HG03045 (cell line): Measurements from ENCODE around the gene TBL1XR1.
"Not testable (repeated sequence)": the region's sequence is repeated elsewhere in the genome, so short reads cannot be mapped to it uniquely, and the experiment has no call there.

ENCODE experiments used
- ATAC-seq: cut with Tn5 transposase; IDR thresholded peaks from one replicate; pipeline ENCODE4 v1.9.1; 2021; ENCODE audit warnings: mild to moderate bottlenecking, moderate library complexity; ENCODE audit not compliant: unreplicated experiment

The TBL1XR1 gene

GRCh38 chr3:177208781-177209180, 11.5 kb upstream of the TBL1XR1 start:
- ATAC-seq: no peak

DNA sequence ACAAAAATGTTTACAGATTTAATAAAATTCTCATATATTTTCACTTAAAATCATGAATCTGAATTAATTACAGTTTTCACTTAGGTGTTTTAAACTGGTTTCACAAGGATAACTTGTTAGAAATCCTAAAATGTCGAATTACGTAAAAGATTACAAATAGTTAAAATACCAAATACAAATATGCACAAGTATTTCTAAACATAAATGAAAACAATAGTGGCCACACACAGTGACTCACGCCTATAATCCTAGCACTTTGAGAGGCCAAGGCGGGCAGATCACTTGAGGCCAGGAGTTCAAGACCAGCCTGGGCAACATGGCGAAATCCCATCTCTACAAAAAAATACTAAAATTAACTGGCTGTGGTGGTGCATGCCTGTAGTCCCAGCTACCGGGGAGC, 10.9 kb upstream of the TBL1XR1 start:
- ATAC-seq: no peak

DNA sequence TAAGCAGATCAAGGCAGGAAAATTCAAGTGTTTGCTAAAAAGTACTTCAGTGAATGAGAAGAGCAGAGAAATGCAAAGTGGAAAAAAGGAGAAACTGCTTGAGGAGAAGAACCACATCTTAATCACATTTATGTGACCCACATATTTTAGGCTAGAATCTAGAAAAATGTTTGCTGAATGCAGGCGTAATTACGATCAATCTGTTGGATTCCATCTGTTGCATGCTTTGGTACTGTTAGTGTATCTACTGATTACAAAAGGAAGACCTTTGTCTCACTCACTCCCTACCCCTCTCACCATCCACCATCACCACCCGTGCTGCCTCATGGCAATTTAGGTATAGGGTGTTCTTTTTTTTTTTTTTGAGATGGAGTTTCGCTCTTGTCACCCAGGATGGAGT, 9.7 kb upstream of the TBL1XR1 start:
- no peak for ATAC-seq

- no peak for ATAC-seq
Observed at GRCh38 chr3:177203689-177204395, 6.6 kb upstream of the TBL1XR1 start.

DNA sequence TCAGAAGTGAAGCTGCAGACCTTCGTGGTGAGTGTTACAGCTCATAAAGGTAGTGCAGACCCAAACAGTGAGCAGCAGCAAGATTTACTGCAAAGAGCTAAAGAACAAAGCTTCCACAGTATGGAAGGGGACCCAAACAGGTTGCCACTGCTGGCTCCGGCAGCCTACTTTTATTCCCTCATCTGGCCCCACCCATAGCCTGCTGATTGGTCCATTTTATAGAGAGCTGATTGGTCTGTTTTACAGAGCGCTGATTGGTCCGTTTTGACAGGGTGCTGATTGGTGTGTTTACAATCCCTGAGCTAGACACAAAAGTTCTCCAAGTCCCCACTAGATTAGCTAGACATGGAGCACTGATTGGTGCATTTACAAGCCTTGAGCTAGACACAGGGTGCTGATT, 5.7 kb upstream of the TBL1XR1 start:
- ATAC-seq: not testable (repeated sequence)

DNA sequence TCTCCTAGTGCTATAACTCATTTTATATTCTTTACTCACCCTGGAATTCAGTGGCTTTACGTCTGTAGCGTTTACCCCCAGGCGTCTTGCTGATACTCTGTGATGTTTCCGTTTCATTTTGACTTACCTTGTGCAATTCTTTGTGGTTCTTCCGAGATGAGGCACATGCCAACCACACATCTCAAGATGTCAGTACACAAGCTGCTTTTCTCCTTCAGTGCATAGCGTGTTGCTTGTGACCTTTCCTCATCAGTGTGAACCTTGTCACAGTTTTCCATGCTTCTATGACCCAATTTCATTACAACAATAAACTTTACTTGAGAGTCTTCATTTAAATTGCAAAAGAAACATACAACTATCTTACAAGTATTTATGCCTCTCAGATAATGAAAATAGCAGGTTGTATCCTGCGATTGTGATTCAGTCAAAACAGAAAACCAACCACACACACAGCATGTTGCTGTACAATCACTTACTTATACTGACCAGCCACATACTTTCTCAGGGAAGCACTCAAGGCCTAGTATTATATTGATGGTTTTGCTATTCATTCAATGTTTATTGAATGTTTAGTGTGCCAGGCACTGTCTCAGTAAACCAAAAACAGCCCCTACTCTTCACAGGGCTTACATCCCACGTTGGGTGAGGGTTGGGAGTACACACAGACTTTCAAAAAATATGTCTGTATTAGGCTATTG, 4.6 kb upstream of the TBL1XR1 start:
- ATAC-seq: peak; percentile 73

DNA sequence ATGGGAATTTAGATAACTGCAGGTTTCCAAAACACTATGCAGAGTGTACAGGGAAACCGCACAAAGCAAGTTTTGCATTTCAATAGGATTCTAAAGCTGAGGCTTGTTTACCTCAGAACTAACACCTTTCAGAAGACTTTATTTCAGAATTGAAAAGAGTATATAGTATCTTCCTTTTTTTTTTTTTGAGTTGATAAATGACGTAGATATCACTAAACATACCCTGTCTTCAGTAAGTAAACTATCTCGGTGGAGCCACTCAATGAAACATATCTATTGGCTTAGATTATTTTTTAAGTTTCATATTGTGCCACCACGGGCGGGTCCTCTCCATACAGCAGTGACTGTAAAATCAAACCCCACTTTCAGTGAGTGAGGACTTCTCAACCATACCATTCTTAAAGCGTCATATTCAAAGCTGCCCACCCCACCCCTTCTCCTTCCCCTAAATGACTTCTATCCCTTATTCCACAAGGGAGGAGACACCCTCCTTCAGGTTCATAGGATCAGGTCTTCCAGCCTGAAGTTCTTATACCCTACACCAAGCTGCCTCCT, 2.0 kb upstream of the TBL1XR1 start:
- no peak for ATAC-seq

GRCh38 chr3:177197727-177198460, 612 bp upstream of the TBL1XR1 start:
- ATAC-seq: peak; percentile 46

- ATAC-seq: no peak
Observed at GRCh38 chr3:177196456-177197040, 734 bp downstream of the TBL1XR1 start.

GRCh38 chr3:177196008-177196455, 1.2 kb downstream of the TBL1XR1 start:
- no peak for ATAC-seq

DNA sequence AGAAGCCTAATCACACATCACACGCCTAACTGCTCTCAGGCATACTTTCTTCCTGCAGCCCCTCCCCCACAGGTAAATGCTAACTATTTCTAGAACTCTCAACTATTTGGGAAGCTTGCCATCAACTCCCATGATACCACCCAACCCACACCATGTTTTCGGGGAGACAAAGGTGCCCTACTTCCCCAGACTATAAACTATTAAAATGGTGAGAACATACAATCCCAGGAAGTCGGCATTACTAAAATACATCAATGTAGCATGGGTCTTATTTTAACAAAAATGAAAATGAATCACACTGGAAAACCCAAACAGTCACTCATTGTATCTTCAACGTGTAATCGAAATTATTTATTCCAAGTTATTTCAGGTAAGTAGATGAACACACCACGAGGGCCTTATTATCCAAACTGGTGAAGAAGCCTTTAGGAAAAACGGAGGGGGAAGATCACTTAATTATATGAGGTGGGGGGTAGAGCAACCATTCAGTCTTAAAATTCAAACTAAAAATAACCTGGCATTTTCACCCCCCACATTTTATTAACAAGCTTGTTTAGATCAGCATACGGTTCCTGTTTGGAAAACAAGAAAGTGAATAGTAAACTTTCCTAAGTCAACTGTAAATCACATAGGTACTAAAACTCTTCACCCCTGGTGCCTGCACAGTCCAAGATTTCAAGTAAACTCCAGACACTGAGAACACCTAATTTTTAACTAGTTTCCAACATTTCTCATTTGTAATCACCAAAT, 1.9 kb downstream of the TBL1XR1 start:
- ATAC-seq: no peak

DNA sequence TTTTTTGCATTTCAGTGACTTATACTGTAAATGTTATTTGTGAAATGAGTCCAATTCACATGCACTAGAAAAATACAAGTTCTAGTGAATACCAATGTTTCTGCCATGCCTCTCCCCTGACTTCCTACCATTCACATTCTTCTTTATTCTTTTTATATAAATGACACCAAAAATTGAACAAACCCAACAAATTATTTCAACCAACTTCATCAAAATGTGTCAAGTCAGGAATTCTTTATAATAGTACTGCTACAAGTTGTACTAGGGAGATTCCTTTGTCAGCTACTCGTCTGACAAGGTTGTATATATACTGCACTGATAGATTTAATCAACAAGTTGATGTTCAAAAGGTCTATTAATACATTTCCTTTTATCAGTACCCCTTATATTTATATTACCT, 3.0 kb downstream of the TBL1XR1 start:
- ATAC-seq: no peak

DNA sequence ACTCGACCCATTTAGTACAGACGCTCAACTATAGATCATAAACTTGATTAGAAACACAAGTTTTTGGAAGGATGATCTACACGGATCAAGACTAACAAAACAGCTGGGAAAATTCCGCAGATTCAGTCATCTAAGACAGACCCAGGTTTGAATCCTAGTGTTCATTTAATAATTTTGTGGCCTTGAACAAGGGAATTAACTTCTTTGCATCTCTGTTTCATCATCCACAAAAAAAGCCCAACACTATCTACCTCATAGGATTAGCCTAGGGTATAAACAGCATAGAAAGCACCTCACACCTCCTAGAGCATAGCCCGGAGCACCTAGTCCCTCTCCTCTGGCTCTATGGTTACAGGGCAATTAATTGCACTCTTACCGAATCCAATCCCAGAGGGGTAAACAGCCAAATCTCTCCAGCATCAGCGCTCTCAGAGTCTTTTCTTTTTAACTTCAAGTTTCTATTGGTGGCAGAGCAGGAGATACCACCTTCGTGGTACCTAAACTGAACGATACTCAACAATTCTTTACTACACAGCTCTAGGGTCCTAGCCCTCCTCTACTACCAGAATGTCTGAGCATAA, 3.5 kb downstream of the TBL1XR1 start:
- ATAC-seq: no peak

DNA sequence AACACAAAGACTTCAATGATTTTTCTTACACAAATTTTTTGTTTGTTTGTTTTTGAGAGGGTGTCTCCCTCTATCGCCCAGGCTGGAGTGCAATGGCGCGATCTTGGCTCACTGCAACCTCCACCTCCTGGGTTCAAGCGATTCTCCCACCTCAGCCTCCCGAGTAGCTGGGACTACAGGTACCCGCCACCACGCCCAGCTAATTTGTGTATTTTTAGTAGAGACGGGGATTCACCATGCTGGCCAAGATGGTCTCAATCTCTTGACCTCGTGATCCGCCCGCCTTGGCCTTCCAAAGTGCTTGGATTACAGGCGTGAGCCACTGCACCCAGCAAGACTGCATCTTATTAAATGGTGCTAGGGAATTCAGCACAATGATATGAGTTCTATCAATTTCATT, 4.0 kb downstream of the TBL1XR1 start:
- not testable (repeated sequence) for ATAC-seq

- no peak for ATAC-seq
Observed at GRCh38 chr3:177190756-177191681, 6.3 kb downstream of the TBL1XR1 start.

GRCh38 chr3:177190184-177190583, 7.1 kb downstream of the TBL1XR1 start:
- not testable (repeated sequence) for ATAC-seq

- not testable (repeated sequence) for ATAC-seq
Observed at GRCh38 chr3:177188325-177188724, 9.0 kb downstream of the TBL1XR1 start.

DNA sequence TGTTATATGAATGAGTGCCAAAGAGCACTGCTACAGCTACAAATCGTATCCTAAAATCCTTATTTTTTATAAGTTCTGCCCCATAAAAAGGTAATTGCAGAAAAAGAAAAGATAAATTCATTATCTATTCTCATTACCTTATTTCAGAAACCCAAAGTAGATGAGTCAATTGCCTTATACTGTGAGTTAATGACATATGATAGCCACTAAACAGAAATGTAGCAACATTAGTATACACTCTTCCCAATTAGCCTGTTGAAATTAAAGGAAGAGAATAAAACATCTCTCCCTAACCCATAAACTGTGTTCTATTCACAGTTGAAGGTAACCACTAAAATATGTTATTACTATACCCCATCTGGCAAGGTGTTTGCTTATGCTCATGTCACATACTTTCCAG, 11.0 kb downstream of the TBL1XR1 start:
- no peak for ATAC-seq

- peak; percentile 29 for ATAC-seq
Observed at GRCh38 chr3:177185035-177185574, 12.2 kb downstream of the TBL1XR1 start.
